Tracheal epithelial cell (primary cell): Measurements from ENCODE around the gene PMF1. TPM values are rescaled to one million over a fixed set of nuclear protein-coding genes. Genes with fewer than 3 reads are reported as not detected.

Experiments
- total RNA-seq: library from RNA; depleted of rRNA; stranded (reverse); fragments of >200 nt; gene quantifications from 2 replicates; pipeline ENCODE4 v1.2.1, GENCODE V29; 2014

The PMF1 gene
- total RNA-seq, result 36.4 and 58.4 TPM in 2 replicates

GRCh38 chr1:156212833-156213643, at the start of gene PMF1:
Gene PMF1, plus strand, starts transcription at chr1:156213007. Its CDS starts 9 bp downstream, at chr1:156213016.

GRCh38 chr1:156193488-156194299, 19.1 kb upstream of the PMF1 start, which contains the start of gene SLC25A44:
Gene SLC25A44, plus strand, starts transcription at chr1:156194104. Its CDS starts 5,744 bp downstream, at chr1:156199848.

GRCh38 chr1:156241926-156242325, 29.1 kb downstream of the PMF1 start, which contains the start of gene BGLAP:
Gene BGLAP, plus strand, starts transcription at chr1:156242184. Its CDS starts 48 bp downstream, at chr1:156242232.

GRCh38 chr1:156247460-156248322, 34.9 kb downstream of the PMF1 start, which contains the start of gene PAQR6:
Gene PAQR6, minus strand, starts transcription at chr1:156248056. Its CDS starts 1,325 bp downstream, at chr1:156246731.

GRCh38 chr1:156282479-156283222, 69.8 kb downstream of the PMF1 start, which contains the start of gene SMG5:
Gene SMG5, minus strand, starts transcription at chr1:156282825. Its CDS starts 145 bp downstream, at chr1:156282680.

GRCh38 chr1:156284112-156284511, 71.3 kb downstream of the PMF1 start, which contains the start of gene TMEM79:
Gene TMEM79, plus strand, starts transcription at chr1:156284325. Its CDS starts 902 bp downstream, at chr1:156285227.

Other genes starting within 250 kb of the PMF1 start
- 55.6 and 76.6 TPM in 2 replicates for gene ARHGEF2, start 234.5 kb upstream of the PMF1 start, total RNA-seq
- 326 and 576 TPM in 2 replicates for gene SSR2, start 192.1 kb upstream of the PMF1 start, total RNA-seq
- gene UBQLN4, start 159.2 kb upstream of the PMF1 start, total RNA-seq, result 17.6 and 18.3 TPM in 2 replicates
- gene LAMTOR2, start 158.2 kb upstream of the PMF1 start, total RNA-seq, result 48.4 and 74.9 TPM in 2 replicates
- gene RAB25, start 151.8 kb upstream of the PMF1 start, total RNA-seq, result 52.2 and 69.4 TPM in 2 replicates
- 1.9 and 6.5 TPM in 2 replicates for gene MEX3A, start 130.5 kb upstream of the PMF1 start, total RNA-seq
- 687 and 701 TPM in 2 replicates for gene LMNA, start 98.3 kb upstream of the PMF1 start, total RNA-seq
- 3.4 TPM in 2 replicates for gene SEMA4A, start 59.4 kb upstream of the PMF1 start, total RNA-seq
- gene SLC25A44, start 18.9 kb upstream of the PMF1 start, total RNA-seq, result 4.8 and 6.8 TPM in 2 replicates
- gene BGLAP, start 29.2 kb downstream of the PMF1 start, total RNA-seq, result 0.24 TPM in 1 of 2 replicates, not detected in the other
- gene PAQR6, start 35.0 kb downstream of the PMF1 start, total RNA-seq, result 0.72 TPM in 1 of 2 replicates, not detected in the other
- gene SMG5, start 69.8 kb downstream of the PMF1 start, total RNA-seq, result 53.5 and 67.0 TPM in 2 replicates
- 6.3 and 6.8 TPM in 2 replicates for gene TMEM79, start 71.3 kb downstream of the PMF1 start, total RNA-seq
- 28.9 and 37.7 TPM in 2 replicates for gene GLMP, start 82.7 kb downstream of the PMF1 start, total RNA-seq
- 0.72 TPM in 1 of 2 replicates, not detected in the other for gene VHLL, start 86.3 kb downstream of the PMF1 start, total RNA-seq
- 414 and 708 TPM in 2 replicates for gene CCT3, start 125.3 kb downstream of the PMF1 start, total RNA-seq
- not detected in 2 replicates for gene TSACC, start 125.5 kb downstream of the PMF1 start, total RNA-seq
- not detected in 2 replicates for gene RHBG, start 156.2 kb downstream of the PMF1 start, total RNA-seq